ENCODE data around the gene SLC46A2.

DNA sequence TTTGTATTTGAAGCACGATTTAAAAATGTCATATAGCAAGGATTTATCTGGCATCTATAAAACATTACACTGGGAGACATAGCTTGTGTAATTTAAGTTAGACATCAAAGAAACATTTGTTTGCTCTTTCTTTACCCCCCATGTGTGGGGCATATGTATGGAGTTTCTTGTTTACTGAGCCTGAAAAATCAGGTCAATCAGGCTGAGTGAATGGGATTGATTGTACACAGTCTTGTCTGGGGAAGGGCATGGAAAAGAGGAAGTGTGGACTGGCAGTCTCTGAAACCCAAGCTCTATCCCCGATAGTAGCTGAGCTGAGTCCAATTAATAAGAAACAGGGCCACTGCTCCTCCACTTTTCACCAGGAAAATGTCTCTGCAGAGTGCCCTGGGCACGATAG is 49.4 kb downstream of the SLC46A2 start:
- TF ChIP-seq, protein P1, sequence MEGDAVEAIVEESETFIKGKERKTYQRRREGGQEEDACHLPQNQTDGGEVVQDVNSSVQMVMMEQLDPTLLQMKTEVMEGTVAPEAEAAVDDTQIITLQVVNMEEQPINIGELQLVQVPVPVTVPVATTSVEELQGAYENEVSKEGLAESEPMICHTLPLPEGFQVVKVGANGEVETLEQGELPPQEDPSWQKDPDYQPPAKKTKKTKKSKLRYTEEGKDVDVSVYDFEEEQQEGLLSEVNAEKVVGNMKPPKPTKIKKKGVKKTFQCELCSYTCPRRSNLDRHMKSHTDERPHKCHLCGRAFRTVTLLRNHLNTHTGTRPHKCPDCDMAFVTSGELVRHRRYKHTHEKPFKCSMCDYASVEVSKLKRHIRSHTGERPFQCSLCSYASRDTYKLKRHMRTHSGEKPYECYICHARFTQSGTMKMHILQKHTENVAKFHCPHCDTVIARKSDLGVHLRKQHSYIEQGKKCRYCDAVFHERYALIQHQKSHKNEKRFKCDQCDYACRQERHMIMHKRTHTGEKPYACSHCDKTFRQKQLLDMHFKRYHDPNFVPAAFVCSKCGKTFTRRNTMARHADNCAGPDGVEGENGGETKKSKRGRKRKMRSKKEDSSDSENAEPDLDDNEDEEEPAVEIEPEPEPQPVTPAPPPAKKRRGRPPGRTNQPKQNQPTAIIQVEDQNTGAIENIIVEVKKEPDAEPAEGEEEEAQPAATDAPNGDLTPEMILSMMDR (conservative IDR thresholded peaks at IDR 0.05; ENCODE audit: low read depth in 2 of 2) = no peak
- TF ChIP-seq EZH2 (IDR thresholded peaks at IDR 0.05; ENCODE audit: low read depth, unreplicated experiment) (no peak), JUNB (IDR thresholded peaks at IDR 0.05; ENCODE audit: unreplicated experiment) (no peak), EZH2phosphoT487 (IDR thresholded peaks at IDR 0.05; ENCODE audit: unreplicated experiment) (no peak)
